ENCODE results near the gene TMEM238.

TMEM238 gene

GRCh38 chr19:55376241-55376933, 7.7 kb downstream of the TMEM238 start, which contains the start of gene TMEM190:
TSS of gene TMEM190 (plus strand) at chr19:55376826. CDS start at chr19:55376854, 28 bp downstream.
- no peak for DNase-seq

- no peak for DNase-seq
Measured at GRCh38 chr19:55373993-55374757, 9.9 kb downstream of the TMEM238 start.

- no peak for DNase-seq
Measured at GRCh38 chr19:55373306-55373992, 10.6 kb downstream of the TMEM238 start.

DNA sequence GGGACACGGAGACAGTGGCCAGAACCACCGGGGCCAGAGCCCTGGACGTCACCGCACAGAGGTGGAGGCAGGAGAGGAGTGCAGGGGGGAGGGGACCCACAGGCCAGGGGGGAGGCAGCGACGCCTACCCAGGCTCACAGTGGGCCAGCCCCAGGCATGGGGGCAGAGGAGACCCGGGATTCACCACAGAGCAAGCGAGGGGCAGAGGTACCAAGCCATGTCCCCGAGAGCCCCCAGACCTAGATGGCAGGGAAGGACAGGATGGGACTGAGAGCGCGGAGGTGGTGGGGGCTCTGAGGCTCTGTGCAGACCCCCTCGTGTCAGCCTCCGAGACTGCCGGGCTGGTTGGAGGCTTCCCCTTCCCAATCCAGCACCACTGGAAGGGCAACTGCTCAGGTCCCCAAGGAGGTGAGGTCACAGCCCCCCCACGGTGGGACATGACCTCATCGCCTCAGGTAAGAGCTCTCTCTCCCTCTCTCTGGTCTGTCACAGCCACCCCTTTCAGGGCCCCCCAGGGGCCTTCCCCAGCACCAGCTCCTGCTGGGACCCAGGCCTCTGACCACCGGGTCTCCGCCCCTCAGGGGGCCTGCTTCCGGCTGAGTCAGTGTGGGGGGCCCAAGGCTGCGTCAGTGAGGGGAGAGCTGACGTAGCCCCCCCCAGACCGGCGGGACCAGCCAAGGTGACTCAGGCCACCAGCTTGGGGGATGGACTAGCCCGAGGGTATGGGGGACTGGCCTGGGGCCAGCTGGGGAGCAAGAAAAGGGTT, 11.6 kb downstream of the TMEM238 start:
- no peak for DNase-seq

GRCh38 chr19:55370305-55370988, 13.6 kb downstream of the TMEM238 start, which contains the start of gene IL11:
TSS of gene IL11 (minus strand) at chr19:55370463. CDS start at chr19:55370310, 153 bp downstream.
- DNase-seq, result no peak

DNA sequence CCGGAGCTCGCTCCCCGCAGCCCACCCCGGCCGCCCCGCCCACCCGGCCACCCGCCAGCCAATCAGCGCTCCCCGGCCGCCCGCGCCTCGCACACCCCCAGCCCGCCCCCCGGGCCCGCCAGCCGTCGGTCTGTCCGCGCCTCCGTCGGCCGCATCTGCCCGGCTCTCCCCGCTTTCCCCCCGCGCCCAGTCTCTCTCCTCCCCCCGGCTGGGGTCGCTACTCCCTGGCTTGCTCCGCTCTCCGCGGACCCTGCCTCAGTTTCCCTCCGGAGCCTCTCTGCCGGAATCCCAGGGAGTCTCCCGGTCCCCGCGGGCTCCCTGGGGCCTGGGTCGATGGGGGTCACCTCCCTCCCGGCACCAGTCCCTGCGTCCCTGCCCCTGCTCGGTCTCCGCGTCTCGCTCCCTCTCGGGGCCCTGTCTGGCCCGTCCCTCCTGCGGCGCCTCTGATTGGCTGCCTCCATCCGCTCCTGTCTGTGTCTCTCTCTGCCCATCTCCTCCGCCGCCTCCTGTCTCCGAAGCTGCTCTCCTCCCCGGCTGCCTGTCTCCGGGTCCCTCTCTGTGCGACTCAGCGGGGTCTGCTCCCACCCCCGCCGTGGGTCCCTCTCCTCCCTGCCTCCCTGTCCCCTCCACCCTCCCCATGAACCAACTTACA, 14.3 kb downstream of the TMEM238 start:
- DNase-seq, result peak; percentile 61

- peak; percentile 52 for DNase-seq
Measured at GRCh38 chr19:55368701-55369563, 15.2 kb downstream of the TMEM238 start.

DNA sequence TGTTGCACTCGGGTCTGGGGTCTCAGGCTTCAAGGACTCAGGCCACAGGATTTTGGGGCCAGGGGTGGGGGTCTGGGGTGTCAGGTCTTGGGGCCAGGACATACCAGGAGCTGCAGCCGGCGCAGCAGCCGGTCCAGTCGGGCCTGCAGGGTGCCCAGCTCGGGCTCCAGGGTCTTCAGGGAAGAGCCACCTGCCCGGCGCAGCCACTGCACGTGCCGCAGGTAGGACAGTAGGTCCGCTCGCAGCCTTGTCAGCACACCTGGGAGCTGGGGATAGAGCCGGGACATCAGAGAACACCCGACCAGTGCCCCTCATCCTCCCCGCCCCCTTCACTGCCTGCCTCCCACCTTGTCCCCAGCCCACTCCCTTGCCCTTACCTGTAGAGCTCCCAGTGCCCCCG, 16.0 kb downstream of the TMEM238 start:
- DNase-seq, result no peak

DNA sequence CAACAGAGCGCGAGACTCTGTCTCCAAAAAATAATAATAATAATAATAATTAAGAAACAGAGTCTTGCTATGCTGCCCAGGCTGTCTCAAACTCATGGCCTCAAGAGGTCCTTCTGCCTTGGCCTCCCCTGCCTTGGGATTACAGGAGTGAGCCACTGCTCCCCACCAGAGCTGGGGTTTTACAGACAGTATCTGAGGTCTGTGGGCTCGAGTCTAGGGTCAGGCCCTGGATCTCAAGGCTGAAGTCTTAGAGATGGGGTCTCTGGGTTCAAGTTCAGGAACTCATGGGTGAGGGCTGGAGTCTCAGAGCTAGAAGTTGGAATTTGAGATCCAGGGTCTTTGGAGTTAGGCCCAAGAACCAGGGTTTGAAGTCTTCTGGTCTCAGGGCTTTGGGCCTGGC, 17.3 kb downstream of the TMEM238 start:
- DNase-seq, result no peak

DNA sequence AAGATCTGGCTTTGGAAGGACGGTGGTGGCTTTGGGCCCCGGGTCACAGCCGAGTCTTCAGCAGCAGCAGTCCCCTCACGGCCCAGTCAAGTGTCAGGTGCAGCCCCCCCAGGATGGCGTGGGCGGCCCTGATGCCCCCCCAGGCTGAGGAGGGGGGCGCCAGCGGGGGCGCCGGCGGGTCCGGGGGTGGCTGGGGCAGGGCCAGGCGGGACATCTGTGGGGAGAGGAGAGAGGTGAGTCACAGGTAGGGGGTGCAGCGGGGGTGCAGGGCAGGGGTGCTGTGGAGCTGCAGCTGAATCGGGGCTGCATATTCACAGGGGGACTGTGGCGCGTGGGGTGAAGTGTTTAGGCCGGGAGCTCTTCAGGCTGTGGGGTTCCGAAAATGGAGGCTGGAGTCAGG, 18.1 kb downstream of the TMEM238 start:
- DNase-seq, result no peak

DNA sequence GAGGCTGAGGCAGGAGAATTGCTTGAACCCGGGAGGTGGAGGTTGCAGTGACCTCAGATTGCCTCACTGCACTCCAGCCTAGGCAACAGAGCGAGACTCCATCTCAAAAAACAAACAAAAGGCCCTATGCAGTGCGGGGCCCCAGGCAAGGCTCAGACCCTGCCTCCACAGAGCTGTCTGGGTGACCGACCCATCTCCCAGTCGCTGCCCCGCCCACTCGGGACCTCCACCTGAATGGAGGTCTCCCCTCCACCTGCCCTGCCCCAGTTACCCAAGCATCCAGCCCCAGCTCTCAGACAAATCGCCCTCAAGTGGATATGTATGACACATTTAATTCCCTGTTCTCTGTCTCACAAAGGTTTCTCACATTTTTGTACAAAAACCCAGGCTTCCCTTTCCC, 18.8 kb downstream of the TMEM238 start:
- DNase-seq, result no peak

- no peak for DNase-seq
Measured at GRCh38 chr19:55362990-55363716, 20.9 kb downstream of the TMEM238 start, which contains the start of gene GARIN5B. TSS of gene GARIN5B (minus strand) at chr19:55363260. CDS start at chr19:55363066, 194 bp downstream.

DNA sequence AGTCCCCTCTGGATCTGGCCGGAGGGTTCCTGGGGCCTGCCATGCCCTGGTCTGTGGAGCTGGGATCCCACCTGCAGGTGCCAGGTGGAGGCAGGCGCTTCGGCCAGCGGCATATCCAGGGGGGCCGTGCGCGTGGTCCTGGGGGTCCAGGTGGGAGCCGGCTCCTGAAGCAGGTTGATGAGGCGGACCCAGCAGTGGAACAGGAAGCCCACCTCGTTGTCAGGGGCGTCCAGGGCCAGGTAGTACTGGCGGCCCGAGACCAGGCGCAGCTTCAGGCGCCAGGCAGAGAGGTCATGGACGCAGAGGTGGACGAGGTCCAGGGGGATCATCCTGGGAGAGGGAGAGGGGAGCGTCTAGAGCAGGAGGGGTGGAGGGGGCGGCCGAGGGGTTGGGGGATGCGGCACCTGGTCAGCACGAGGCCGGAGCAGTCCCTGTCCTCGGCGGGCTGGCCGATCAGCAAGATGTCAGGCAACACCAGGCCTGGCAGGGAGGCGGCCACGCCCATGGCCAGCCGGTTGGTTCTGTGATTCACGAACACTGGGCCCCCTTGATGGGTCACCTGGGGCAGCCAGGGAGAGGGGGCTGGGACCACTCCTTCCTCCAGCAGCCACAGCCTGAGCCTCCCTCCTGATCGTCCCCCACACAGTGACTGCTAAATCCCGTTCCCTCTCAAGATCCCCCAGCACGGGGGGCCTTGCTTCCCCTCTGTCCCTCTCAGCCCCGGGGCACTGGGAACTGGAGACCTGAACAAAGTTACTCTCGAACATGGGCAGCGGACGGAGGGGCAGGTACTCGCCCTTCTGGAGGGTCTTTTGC, 21.7 kb downstream of the TMEM238 start:
- no peak for DNase-seq

DNA sequence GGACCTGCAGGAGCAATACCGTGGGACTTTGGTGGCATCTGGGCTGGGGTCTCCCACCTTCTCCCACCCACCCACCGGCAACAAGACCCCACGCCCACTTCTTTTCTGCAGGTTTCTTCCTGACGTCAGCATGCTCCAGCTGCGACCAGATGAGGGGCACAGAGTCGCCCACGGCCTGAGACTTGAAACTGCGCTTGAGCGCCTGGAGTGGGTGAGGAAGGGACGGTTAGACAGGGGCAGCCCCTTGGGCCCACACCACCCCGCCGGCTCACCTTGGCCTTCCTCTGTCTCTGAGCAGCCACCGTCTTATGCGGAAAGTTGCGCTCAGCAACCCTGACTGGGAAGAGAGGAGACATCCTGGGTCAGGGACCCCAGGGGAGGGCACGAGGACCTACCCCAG, 23.2 kb downstream of the TMEM238 start:
- DNase-seq, result no peak

GRCh38 chr19:55358943-55359908, 24.9 kb downstream of the TMEM238 start:
- no peak for DNase-seq

DNA sequence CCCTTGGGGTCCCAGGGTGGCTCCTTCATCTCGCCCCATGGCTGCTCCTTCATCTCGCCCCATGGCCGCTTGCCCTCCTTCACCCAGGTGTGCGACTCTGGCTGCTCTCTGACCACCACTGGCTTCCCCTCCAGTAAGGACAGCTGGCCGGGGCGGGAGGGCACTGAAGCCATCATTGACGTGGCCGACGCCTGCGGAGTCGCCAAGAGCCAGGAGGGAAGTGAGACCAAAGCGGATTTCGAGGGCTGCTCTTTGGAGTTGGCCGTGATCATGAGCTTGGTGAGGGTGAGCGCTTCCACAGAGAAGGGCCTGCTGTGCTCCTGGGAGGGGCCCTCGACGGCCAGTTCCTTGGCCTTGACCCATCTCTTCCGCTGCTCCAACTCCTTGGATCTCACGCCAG, 25.6 kb downstream of the TMEM238 start:
- DNase-seq, result no peak

- DNase-seq, result no peak
Measured at GRCh38 chr19:55355213-55355821, 28.8 kb downstream of the TMEM238 start.
